Fibroblast of lung (primary cell): Measurements from ENCODE around the gene HMOX1.

ENCODE experiments used
- EZH2 ChIP-seq: IDR thresholded peaks from 2 replicates; pipeline ENCODE4 v1.5.1; 2012; ENCODE audit warnings: low read length, control low read depth, mild to moderate bottlenecking; ENCODE audit errors: missing control alignments
- TF ChIP-seq, protein P1 (sequence below), 2 donors: IDR thresholded peaks in 1 of 2; conservative IDR thresholded peaks in 1 of 2; 1 replicate in 1 of 2; 2 replicates in 1 of 2; pipeline ENCODE4 v1.5.1; 2011 to 2012; ENCODE audit warnings: low read length in 2 of 2, control low read depth in 1 of 2, inconsistent platforms in 1 of 2, low read depth in 1 of 2, mild to moderate bottlenecking in 1 of 2

DNA sequence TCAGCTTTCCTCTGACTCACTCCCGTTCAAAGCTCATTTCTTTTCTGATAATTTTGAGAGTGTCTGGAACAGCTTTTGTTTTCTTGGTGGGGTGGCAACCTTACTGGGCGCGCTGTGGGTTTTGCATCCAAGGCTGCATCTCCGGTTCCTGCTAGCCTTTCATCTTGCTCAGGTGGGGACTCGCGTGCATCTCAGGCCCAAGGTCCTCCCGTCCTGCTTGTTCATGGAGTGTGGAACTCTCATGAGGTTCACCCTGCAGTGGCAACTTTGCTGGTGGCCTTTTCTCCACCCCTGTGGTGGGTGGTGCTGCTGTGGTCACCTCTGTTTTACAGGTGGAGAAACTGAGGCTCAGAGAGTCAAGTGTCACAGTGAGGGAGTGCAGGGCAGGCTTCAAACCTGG lies 44.6 kb downstream of the HMOX1 start:
- TF ChIP-seq EZH2 = no peak
- TF ChIP-seq, protein P1, sequence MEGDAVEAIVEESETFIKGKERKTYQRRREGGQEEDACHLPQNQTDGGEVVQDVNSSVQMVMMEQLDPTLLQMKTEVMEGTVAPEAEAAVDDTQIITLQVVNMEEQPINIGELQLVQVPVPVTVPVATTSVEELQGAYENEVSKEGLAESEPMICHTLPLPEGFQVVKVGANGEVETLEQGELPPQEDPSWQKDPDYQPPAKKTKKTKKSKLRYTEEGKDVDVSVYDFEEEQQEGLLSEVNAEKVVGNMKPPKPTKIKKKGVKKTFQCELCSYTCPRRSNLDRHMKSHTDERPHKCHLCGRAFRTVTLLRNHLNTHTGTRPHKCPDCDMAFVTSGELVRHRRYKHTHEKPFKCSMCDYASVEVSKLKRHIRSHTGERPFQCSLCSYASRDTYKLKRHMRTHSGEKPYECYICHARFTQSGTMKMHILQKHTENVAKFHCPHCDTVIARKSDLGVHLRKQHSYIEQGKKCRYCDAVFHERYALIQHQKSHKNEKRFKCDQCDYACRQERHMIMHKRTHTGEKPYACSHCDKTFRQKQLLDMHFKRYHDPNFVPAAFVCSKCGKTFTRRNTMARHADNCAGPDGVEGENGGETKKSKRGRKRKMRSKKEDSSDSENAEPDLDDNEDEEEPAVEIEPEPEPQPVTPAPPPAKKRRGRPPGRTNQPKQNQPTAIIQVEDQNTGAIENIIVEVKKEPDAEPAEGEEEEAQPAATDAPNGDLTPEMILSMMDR (conservative IDR thresholded peaks at IDR 0.05 in 1 of 2, IDR thresholded peaks at IDR 0.05 in 1 of 2; ENCODE audit: low read depth in 1 of 2, low read length in 2 of 2) = no peak
